ENCODE results near the gene VAV2.

The VAV2 gene

DNA sequence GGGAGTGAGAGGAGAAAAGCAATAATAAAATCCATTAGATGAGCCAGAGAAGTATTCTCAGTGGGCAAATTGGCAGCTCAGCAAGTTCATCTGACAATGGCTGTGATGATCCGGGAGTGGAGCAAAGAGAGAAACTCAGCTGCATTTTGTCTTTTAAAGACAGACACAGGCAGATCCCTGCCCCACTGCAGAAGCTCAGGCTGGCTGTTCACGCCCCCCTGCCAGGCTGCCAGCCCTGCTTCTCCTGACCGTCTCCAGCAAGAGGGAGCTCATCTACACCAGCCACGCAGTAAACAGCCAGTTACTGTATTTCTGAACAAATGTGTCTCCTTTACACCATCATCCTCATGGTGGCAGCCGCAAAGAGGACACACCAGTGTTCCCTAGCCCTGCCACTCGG is 139.7 kb downstream of the VAV2 start:
- no peak for DNase-seq (ENCODE audit: low read depth in 2 of 2)

DNA sequence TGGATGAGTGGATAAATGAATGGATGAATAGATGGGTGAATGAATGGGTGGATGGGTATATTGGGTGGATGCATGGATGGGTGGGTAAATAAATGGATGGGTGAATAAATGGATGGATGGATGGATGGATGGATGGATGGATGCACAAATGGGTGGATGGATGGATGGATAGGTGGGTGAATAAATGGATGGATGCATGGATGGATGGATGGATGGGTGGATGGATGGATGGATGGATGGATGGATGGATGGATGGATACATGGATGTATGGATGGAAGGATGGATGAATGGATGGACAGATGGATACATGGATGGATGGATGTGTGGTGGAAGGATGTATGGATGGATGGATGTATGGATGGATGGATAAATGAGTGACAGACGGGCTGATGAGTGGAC is 140.4 kb downstream of the VAV2 start:
- no peak for DNase-seq (ENCODE audit: low read depth in 2 of 2)

DNA sequence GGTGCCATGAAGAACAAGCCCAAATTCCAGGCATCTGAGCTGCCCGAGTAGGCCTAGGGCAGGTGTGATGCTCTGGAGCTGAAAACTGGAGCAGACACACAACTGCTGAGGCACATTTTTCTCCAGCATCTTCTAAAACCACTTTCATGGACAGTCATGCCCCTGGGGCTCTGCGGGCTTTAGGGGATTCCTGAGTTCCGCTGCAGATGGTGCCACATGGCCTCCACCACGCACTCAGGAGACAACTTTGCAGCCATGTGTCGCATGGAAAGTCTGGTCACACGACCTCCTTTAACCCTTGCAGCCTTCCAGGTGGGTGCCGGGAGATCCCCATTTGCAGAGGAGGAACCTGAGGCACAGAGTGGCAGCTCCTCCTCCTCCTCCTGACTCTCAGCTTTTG is 141.2 kb downstream of the VAV2 start:
- no peak for DNase-seq (ENCODE audit: low read depth in 2 of 2)

DNA sequence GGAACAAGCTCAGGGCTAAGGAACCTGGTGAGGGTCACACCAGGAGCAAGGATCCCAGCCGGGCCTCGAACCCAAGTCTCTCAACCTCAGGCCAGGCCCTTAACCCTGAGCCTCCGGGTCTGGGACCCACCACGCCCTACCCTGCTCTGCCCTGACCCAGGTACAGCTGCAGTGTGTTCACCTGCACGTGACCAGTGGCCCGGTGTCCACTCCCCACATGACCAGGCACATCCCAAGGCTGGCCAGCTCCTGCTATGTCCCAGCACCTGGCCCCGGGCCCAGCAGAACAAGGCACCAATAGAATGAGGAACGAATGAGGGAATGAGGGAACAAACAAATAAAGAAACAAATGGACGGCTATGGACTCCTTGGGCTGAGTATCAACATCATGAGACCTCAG is 142.0 kb downstream of the VAV2 start:
- no peak for DNase-seq (ENCODE audit: low read depth in 2 of 2)

DNA sequence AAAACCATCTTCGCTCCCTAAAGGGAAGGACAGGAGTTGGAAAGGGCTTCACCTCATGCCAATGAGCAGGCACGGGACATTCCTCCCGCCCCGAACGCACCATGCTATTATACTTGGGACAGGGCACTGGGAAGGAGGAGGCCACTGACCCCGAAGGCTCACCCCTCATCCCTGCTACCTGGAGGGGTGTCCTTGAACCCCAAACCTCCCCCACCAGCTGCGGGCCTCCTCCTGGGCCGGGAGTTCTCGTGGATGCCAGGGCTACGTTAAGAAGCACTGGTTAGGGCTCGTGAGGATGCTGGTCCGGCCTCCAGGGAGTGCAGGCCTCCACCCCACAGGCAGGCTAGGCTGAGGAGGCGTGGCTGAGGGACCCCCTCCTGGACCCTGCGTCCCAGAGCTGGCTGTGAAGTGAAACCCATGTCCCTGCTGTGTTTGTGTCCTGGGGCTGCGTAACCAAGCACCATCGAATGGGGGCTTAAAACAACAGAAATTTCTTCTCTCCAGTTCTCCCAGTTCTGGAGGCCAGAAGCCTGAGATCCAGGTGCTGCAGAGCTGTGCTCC is 142.9 kb downstream of the VAV2 start:
- no peak for DNase-seq (ENCODE audit: low read depth in 2 of 2)

DNA sequence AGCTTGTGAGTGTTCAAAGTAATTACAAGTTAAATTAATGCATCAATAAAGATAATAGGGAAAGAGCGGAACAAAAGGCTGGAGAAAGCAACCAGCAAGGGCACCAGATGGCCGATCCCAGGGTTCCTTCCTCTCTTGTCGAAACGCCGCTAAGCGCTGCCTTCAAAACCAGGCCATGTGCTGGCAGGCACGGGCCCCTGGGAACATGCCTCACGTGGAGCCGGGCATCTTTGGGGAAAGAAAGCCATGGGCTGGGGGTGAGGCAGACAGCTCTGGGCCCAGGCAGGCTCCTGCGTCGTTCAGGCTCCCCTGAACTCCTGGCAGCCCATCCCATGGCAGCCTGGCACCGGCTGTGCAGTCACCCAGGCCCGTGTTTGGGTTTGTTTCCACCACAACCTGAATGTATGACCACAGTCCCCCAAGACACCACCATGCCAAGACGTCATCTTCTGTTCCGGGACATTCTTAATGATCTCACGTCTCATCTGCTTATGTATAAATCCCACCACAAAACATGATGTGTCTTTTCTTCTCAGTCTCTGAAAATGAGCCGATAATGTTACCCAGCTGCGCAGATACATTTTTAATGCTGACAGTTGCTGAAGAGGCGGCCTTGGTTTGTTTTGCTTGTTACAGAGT is 143.5 kb downstream of the VAV2 start:
- DNase-seq (ENCODE audit: low read depth in 2 of 2): no peak

DNA sequence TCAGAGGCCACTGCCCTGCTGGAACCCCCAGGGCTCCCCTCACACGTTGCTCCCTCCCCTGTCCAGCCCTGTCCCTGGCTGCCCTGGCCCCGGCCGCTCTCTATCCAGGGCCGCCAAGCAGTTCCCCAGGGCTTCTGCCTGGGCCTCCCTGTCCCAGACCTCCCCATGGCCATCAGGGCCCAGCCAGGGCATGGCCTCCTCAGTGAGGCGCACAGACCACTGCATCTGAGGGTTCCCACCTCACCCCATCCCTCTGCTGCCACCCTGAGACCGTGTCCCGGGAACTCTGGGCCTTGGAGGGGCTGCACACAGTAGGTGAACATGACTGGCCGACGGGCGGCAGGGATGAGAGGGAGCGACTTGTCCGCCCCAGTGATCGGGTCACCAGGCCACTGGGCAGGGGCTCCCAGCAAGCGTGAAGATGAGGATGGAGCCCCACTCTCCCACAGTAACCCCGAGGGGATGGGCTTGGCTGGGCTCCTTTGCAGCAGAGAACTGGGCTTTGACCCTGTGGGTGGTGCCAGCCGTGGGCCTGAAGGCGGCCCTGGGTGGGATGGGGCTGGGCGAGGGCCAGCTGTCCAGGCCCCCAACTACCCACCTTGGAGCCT is 145.5 kb downstream of the VAV2 start:
- no peak for DNase-seq (ENCODE audit: low read depth in 2 of 2)

DNA sequence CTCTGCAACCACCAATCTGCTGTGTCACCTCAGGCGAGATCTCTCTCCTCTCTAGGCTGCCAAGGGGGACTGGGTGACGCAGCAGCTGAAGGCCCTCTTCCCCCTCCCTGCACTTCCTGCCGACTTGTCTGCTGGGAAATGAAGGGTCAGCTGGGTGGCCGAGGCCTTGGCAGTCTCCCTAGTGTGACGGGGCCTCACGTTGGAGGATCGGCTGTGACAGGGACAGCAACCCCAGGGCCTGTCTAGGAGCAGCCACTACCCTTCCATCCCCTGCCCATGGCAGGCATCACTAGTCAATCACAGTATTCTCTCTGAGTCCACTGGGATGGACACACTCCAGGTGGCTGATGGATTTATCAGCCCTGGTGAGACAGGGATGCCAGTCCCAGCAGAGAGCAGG is 146.7 kb downstream of the VAV2 start:
- no peak for DNase-seq (ENCODE audit: low read depth in 2 of 2)

DNA sequence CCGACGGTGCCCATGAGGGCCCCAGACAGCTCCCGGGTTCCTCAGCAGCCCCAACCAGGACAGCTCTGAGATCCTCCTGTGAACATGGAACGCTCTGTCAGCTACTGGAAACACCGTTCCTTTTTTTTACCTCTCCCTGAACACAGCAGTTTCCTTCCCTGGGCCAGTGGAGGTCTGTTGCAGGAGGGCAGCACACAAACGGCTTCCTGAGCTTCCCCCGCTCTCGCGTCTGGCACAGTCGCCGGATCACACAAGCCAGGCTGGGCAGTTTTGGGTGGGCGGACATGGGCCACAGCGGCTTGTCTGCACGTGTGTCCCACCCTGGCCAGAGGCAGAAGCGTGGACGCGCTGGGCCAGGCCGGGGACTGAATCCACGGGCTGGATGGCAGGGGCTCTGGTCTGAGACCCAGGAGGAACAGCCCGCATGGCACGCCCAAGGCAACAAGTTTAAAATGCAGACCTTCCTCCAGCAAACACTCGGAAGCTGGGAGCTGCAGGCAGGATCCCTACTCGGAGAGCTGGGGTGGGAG is 147.2 kb downstream of the VAV2 start:
- no peak for DNase-seq (ENCODE audit: low read depth in 2 of 2)

DNA sequence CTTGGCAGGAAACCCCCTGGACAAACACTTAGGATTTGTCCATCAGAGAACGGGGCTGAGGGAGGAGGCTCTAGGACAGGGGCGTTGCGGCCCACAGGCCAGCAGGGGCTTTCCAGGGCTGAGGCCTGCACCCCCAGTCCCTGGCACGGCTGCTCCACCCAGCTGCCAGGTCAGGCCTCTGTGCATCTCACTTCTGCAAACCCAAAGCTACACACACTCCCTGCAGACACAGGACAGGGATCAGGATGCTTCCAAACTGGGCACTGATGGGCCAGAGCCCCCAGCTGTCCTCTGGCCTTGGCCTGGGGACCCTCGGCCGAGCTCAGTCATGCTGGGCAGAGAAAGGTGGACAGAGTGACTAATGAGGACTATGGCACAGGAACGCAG is 147.7 kb downstream of the VAV2 start:
- DNase-seq (ENCODE audit: low read depth in 2 of 2): no peak

DNA sequence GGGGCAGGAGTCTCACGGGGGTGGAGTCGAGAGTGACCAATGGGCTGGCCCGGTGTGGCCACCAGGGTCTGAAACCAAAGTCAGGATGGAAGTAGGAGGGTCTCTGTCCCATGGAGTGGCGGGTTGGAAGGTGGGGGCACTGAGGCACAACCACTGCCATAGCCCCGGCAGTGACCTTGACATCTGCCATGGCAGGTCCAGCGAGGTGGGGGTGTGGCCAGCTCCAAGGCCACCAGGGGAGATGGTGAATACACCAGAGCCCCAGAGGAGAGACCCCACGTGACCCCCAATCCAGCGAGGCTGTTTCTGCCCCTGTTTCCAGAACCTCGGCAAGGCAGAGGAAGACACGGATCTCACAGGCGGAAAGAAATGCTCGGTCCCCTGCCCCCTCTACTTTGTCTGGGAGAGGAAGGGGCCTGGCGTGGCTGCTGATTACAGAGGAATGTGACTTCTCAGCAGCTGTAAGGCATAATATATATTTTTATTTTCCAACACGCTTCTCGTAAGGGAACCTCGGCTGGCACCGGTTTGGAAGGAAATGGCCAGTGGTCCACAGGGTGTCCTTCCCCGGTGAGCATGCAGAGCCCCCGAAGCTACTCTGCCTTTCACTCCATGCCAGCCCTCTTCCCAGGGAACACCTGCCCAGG is 148.2 kb downstream of the VAV2 start:
- no peak for DNase-seq (ENCODE audit: low read depth in 2 of 2)

DNA sequence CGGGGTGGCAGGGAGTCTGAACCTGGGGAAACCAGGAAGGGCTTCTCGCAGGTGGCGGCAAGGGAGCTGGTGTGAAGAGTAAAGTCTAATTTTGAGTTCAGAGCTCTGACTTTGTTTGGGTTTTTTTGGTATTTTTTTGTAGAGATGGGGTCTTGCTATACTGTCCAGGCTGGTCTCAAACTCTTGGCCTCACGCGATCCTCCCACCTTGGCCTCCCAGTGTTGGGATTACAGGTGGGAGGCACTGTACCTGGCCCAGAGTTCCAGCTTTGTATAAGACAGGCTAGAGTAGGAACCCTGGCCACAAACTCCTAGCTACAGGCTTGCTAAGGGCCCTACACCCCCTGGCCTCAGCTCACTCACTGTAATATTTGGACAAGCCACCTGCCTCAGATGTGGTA is 148.9 kb downstream of the VAV2 start:
- DNase-seq (ENCODE audit: low read depth in 2 of 2): no peak

DNA sequence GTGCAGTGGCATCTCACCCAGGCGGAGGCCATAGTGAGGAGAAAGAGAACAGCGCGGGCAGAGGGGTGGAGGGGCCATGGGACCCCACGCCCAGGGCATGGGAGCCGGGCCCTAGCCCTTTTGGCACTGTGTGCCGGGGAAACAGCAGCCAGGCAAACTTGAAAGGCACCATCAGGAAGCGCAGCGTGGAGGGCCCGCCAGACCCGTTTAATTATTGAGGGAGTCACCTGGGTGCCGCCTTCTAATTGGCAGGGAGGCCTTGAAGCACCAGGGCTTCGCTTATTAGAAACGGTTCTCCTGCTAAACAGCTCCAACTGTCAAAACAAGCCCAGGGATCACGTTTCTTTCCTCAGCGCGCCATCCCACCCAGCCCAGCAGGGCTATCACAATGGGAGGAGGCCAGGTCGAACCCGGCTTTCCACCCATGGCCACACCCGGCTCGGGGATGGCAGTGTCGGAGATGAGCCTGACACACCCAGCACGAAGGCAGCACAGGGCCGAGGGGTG is 149.3 kb downstream of the VAV2 start:
- no peak for DNase-seq (ENCODE audit: low read depth in 2 of 2)

DNA sequence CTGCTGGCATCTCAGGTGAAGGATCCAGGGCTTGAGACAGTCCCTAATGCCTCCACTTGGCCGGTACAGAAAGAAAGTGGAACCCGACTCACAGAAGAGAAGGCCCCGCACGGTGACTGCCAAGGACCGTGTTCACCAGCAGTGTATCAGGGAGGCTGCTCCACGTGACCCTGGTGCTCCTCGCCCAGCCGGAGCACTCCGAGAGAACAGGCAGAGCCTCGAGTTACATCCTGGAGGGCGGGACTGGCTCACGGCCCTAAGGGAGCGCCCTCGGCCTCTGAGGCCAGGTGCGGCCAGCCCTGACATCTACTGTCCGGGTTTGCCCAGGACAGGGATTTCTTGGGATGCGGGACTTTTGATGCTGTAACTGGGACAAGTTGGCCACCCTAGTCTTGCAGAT is 149.9 kb downstream of the VAV2 start:
- no peak for DNase-seq (ENCODE audit: low read depth in 2 of 2)

DNA sequence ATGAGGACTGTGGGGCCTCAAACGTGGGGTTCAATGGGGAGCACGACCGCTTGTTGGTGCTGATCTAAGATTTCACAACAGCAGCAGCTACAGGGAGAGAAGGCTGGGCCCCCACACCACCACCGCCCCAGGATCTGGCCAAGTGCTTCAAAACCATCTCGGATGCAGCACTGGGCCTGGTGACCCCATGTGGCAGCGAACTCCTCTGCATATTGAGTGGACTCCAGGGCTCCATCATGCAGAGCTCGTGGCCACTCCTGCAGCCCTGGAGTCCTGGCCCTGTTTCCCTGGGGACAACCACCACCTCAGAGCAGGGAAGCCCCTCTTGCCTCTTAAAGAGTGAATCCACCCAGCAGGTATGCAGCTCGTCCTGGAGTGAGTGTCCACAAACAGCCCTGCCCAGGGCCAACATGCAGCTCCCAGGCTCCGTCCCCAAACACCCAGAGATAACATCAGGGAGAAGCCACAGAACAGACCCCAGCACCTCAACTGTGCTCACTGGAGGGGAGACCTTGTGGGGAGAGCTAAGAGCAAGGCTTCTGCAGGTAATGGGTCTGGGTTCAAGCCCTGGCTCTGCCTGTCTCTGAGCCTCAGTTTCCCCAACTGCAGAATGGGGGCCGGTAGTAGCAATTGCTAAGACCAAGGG is 150.8 kb downstream of the VAV2 start:
- DNase-seq (ENCODE audit: low read depth in 2 of 2): no peak

DNA sequence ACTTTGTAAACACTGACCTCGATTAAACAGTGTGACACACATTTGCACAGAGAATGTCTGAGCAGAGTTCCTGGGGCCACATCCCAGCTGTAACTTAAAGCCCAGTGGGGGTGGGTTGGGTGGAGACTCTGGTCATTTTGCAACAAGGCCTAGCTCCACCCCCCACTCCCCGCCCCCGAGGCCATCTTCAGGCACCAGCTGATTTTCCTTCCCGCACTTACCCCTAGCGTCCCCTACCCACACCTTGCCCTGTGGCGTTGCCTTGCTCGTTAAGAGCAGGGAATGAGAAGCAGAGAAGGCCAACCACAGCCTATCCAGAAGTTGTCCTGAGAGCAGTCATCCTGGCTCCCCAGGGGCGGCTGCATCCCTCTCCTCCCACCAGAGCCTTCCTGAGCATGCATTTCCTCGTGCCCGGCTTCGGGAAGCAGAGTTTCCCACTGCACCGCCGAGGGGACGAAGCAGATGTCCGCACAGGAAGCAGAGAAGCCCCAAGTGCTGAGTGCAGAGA is 152.2 kb downstream of the VAV2 start:
- DNase-seq (ENCODE audit: low read depth in 2 of 2): no peak

DNA sequence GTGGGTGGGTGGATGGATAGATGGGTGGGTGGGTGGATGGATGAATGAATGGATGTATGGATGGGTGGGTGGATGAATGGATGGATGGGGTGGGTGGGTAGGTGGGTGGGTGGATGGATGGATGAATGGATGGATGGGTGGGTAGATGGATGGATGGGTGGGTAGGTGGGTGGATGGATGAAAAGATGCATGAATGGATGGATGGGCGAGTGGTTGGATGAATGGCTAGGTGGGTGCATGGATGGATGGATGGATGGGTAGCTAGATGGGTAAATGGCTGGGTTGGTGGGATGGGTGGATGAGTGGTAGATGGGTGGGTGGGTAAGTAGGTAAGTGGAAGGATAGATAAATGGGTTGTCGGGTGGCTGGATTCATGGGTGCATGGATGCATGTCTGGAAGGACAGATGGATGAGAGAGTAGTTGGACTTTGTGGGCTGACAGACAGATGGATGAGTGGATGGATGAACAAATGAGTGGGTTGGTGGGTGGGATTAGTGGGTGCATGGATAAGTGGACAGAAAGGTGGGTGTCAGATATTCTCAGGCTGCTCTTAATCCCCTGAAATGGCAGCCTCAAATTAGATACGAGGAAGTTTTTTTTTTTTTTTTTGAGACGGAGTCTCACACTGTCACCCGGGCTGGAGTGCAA is 153.1 kb downstream of the VAV2 start:
- DNase-seq (ENCODE audit: low read depth in 2 of 2): no peak

DNA sequence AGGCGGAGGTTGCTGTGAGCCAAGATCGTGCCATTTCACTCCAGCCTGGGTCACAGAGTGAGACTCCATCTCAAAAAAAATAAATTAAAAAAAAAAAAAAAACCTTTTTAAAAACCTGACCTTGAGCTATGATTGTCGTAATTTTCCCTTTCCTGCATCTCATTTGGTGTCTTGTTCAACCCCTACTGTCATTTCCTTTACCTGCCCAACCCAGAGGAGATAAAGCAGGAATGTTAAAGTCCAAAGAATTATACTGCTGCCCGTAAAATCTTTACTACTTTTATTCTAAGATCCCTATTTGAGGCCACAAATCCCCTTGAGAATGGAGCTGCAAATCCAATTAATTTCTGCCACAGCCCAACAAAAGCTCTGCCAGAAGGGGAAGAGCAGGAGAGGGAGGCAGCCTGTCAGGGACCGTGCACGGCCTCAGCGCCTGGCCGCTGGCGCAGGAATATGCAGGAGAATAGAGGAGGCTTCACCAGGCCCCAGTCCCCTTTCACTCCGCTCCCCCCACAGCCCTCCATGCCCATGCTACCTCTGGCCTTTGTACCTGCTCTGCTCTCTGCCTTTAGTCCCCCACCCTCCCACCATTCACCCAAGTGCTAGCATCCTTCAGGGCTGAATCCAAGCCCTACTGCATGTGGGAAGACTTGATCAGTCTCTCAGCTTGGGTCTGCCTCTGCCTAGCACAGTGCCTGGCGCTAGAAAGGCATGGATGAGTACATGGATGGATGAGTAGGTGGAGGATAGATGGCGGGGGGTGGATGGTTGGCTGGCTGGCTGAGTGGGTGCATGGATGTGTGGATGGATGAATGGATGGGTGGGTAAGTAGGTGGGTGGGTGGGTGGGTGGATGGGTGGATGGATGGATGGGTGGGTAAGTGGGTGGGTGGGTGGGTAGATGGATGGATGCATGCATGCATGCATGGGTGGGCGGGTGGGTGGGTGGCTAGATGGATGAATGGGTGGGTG is 154.2 kb downstream of the VAV2 start:
- no peak for DNase-seq (ENCODE audit: low read depth in 2 of 2)

DNA sequence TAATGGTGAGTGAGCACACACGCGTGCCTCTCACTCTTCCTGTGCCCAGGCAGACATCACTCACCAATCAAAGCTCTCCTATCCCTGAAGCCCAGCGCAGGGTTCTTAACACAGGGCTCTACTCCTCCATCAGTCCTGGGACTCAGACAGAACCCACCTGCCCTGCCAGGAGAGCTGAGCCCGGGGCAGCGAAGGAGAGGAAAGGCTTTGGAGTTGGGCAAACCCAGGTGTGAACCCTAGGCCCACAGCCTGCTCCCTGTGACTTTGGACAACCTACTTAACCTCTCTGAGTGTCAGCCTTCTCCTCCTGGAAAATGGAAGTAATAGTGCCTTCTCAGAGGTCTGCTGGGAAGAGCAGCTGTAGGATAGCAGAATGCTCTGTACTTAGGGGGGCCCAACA is 155.3 kb downstream of the VAV2 start:
- DNase-seq (ENCODE audit: low read depth in 2 of 2): no peak

DNA sequence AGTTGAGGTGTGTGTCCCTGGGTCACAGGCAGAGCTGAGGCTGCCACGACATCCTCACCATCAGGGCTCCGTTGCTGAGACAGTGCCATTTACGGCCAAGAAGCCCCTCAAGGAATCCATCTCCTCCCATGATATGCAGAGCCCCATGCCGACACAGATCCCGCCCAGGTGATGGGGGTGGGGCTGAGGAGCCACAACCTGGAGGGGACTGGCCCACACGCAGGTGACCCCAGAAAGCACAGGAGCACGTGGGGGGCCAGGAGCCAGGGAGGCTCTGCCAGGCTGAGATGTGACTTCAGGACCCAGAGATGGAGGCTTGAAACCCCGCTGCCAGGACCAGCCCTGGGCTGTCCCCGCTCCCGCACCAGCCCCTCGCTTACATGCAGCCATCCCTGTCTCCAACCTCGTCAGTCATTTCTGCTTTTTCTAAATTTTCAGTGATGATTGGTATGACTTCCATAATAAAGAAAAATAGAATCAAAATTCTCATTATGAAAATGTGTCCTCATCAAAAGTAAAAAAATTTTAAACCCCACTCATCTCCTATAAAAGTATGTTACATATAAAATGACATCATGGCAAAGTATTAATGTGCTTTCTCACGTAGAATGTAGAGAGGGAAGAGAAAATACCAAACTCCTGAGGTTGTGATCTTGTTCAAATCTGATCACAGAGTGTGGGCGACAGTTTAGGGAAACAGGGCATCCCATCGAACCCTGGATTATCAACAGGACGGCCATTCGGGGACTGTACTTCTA is 155.9 kb downstream of the VAV2 start:
- DNase-seq (ENCODE audit: low read depth in 2 of 2): no peak
